Stimulated activated CD4-positive, alpha-beta T cell treated with anti-CD3 and anti-CD28 coated beads, Interleukin-12 subunit alpha, Interleukin-12 subunit beta, amount 100 ng/mL, for 4 hours (primary cell): ENCODE measurements around the gene NR3C1.

ENCODE experiments used
- DNase-seq: peaks from one replicate; pipeline ENCODE4 v3.0.0-alpha.2; 2020

Gene NR3C1

GRCh38 chr5:143249851-143250250 lies 153.6 kb downstream of the NR3C1 start:
- DNase-seq: no peak

DNA sequence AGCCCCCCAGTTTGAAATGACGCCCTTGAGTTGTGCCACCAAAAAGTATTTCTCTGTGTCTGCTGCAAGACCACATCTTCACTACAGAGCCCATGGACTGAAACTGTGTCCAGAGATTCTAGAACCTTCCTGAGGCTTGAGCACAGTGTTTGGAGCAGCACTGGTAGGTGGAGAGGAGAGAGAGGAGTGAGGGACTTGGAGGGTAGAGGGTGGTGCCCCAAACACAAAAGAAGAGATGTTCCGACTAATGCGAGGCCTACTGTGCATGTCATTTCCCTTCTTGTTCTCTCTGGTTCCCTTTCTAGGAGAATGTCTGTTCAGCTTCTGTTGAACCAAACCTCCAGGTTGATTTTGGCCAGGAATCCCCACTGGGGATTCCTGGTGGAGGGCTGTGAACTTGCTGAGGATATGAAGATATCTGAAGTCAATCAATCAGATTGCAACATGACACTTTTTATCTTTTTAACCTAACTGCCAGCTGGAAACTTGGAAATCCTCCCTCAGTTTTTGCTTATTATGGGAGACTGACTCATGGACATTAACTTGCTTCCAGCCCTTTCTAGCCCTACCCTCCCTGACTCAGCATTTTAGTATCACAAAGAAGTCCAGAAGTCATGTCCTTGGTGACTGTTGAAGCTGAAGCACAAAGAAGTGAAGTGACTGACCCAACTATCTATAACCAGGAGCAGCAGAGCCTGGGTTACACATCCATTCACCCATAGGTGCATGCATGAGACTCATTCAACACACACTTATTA lies 154.5 kb downstream of the NR3C1 start:
- DNase-seq: no peak

DNA sequence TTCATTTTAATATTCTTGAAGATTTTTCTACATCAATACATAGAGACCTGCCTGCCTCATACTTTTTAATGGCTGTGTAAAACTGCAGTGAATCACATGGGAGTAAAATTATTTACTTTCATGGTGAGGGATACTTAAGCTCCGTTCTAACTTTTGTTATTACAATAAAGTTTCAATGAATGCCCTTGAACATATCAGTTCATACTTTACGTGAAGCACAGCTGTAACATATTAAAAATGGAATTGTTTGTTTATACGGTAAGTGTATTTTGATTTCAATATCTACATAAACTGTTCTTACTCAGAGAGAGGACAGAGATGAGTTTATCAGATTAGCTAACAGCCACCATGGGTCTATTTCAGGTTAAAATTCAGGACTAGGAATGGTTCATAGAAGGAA lies 155.1 kb downstream of the NR3C1 start:
- no peak for DNase-seq

DNA sequence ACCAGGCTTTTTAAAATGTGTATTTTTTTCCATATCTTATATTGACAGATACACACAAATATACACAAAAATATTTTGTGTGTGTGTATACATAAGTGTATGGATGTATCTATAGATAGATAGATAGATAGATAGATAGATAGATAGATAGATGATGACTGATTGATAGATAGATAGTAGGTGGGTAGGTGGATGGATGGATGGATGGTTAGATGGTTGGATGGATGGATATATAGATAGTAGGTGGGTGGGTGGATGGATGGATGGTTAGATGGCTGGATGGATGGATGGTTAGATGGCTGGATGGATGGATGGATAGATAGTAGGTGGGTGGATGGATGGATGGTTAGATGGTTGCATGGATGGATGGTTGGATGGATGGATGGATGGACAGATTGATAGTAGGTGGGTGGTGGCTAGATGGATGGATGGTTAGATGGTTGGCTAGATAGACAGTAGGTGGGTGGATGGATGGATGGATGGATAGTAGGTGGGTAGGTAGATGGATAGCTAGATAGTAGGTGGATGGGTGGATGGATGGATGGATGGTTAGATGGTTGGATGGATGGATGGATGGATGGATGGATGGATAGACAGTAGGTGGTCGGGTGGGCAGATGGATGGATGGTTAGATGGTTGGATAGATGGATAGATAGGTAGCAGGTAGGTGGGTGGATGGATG lies 156.2 kb downstream of the NR3C1 start:
- no peak for DNase-seq

- no peak for DNase-seq
Measured at GRCh38 chr5:143245929-143246561, 157.4 kb downstream of the NR3C1 start.

GRCh38 chr5:143244990-143245389 lies 158.5 kb downstream of the NR3C1 start:
- DNase-seq: no peak

DNA sequence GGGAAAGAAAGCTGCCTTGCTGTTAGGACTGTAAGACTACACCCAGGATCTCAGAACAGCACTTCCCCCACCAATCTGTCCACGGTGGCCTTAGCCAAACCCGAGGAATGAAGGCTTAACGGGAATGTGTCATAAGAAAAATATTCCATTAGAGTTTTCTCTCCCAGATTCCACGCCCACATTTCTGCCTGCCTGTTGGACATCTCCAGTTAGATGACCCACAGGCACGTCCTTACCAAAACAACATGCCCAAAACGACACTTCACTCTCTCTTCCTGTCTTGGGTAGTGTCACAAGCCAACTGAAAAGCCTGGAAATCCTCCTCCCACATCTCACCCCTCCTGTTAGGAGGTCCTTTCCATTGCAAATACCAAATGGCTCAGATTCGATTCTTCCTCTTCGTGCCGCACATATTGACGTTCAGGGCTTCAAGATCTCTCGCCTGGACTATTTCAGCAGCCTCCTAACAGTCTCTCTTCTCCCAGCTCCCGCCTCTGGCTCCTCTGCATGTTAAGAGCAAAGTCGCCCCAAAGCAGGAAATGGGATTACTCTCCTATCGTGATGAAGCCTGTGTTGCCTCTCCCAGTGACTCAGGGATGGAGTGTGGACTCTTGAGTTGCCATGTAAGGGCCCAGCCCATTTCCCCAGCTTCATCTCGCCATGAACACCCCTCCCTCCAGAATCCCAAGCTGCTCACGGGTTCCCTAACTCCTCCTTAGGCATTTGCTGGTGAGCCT lies 159.3 kb downstream of the NR3C1 start:
- DNase-seq: no peak

- DNase-seq: no peak
Measured at GRCh38 chr5:143243103-143243502, 160.4 kb downstream of the NR3C1 start.

DNA sequence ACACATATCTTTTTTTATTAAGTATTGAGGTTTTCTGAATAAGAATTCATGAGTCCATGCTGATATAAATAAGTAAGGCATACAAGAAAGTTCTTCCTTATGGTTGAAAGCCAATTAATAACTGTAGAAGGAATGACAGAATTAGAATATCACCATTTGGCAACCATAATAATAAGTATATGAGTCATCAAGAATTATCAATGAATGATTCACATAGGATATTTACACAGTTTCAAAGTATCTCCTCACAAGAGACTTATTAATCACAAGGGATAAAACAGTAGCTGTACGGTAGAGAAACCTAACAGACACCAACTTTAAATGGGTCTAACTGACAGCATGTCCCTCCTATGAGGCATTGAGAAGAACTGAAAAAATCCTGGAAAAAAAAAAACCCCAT lies 161.6 kb downstream of the NR3C1 start:
- DNase-seq: no peak

- DNase-seq: no peak
Measured at GRCh38 chr5:143239882-143240518, 163.5 kb downstream of the NR3C1 start.

- DNase-seq: no peak
Measured at GRCh38 chr5:143238620-143239019, 164.9 kb downstream of the NR3C1 start.

- no peak for DNase-seq
Measured at GRCh38 chr5:143237664-143238063, 165.8 kb downstream of the NR3C1 start.

DNA sequence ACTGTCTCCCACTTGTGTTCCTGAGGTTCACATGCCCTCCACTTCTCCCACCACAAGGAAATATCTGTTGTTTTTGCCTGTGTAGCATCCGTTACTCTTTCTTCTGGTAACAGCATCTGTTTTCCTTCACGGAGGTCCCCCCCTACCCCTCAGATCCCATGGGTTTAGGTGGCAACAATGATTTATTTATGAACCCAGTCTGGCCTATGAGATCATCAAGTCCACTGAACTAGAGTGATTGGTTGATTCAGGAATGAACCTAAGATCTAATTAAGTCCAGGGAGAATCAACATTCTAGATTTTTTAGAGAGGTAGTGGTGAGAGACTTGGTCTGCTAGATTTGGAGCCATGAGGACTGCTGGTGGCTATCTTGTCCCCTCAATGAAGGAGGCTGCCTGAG lies 166.8 kb downstream of the NR3C1 start:
- DNase-seq: no peak

- no peak for DNase-seq
Measured at GRCh38 chr5:143235423-143235822, 168.1 kb downstream of the NR3C1 start.

DNA sequence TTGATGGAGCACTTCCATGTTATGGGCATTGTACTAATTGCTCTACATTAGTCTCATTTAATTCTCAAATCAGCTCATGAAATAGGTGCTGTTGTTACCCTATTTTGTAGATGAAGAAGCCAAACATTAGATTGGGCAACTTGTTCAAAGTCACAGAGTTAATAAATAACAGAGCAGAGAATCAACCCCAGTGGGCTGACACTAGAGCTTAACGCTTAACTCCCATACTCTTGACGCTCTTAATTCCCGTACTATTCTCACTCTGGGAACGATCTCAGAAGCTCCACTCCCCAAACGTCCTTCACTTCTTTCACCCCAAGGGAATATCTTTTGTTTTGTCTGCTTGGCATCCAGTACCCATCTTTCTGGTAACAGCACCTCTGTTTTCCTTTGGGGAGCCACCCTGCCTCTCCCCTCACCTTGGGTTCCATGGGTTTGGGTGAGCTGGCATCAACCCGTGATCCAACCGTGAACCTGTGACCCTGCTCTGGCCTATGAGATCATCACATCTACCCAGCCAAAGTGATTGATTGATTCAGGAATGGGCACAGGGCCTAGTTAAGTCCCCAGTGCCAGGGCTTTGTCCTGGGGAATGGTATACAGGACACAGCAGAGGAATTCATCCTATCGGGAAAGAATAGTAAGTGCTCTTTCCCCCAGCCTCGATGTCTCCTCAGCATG lies 169.2 kb downstream of the NR3C1 start:
- no peak for DNase-seq

- no peak for DNase-seq
Measured at GRCh38 chr5:143233031-143233430, 170.5 kb downstream of the NR3C1 start.

GRCh38 chr5:143231973-143232812 lies 171.3 kb downstream of the NR3C1 start:
- DNase-seq: no peak

DNA sequence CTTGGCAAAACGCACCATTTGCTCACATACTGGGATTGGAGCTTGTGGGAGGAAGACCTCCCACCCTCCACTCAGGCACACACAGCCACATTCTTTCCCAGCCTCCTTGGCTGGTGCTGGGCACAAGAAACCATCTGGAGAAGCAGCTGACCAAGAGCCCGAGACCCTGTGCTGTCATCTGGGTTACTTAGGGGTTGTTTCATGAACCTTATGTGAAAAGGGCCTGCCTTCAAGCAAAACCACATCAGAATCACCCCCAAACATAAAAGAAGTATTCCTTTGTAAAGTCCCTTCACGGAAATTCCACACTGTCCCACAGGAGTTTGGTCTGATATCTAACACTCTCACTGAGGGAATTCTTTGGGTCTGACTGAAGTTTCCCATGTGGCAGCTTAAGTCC lies 172.1 kb downstream of the NR3C1 start:
- no peak for DNase-seq

DNA sequence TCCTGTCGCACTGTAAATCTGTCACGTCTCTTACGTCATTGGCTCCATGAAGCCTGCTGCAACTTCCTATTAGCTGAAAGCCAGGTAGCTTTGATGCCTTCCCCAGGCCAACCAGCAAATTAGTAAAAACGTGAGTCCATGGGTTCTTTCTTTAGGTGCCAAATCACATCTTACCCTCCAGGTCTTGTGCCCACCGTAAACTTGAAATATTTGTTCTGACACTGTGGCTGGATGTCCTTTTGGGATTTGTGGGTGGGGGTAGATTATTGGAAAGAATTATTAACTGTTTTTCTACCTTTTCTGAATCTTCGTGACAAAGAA lies 172.8 kb downstream of the NR3C1 start:
- DNase-seq: no peak

DNA sequence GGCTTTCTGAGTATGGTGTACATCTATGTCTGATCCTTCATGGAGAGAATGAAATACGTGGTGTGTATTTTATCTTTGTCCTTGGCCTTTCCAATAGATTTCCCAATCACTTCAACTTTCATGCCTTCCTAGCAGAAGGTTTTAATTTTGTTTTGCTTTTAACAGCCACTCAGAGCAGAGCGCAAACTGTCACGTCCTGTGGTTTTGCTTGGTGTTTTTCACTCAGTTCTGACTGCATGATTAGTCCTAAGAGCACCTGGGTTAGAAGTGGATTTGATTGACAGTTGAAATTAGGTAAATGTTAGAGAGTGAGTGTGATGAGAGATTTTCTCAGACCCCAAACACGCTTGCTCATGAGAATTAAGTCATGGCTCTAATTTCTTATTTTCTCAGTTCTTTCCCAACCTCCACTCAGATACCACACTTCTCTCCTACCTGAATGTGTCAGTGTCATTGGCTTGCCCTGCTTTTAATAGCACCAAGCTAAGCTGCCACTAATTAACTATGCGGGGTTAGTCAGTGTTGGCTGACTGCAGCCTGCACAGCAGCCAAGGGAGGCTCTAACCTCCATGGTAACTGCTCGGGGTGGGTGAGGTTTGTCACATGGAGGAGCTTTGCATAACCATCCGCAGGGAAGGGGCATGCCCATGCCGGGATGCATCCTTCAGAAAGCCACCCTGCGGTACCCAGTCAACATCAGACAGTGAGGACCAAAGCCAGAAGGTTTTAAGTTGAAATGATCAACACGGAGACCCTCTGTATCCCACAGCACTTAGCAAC lies 173.4 kb downstream of the NR3C1 start:
- no peak for DNase-seq

GRCh38 chr5:143229426-143229895 lies 174.0 kb downstream of the NR3C1 start:
- no peak for DNase-seq
